K562 (cell line): ENCODE data around the gene NACC1. TPM values are rescaled to one million over a fixed set of nuclear protein-coding genes. Genes with fewer than 3 reads are reported as not detected.
A peak's percentile ranks its signal among the peaks of the same experiment; 100 is the strongest.

Experiments
- BRCA1 ChIP-seq, 2 experiments: fragments of 450-650 bp in 1 of 2; sonication (generic) in 1 of 2; formaldehyde crosslinking in 1 of 2; IDR thresholded peaks; 2 replicates each; pipeline versions ENCODE4 v1.5.0 to v1.6.1; 2017 to 2020; ENCODE audit warnings: mild to moderate bottlenecking in 1 of 2, missing genetic modification reagents in 1 of 2
- CBX5 ChIP-seq: IDR thresholded peaks from 2 replicates; pipeline ENCODE4 v1.6.1; 2014; ENCODE audit warnings: low read depth, borderline replicate concordance
- DEAF1 ChIP-seq: fragments of 450-650 bp; formaldehyde crosslinking; IDR thresholded peaks from 2 replicates; pipeline ENCODE4 v1.4.0; 2020; ENCODE audit warnings: mild to moderate bottlenecking, moderate library complexity
- HMGN3 ChIP-seq: IDR thresholded peaks from 2 replicates; pipeline ENCODE4 v1.6.1; 2011; ENCODE audit warnings: borderline replicate concordance, low read depth, mild to moderate bottlenecking, mixed read lengths, low read length; ENCODE audit not compliant: insufficient read length; ENCODE audit errors: extremely low read depth
- ID3 ChIP-seq, 2 experiments: fragments of 250-450 bp in 1 of 2; fragments of 450-650 bp in 1 of 2; sonication (Bioruptor Pico) in 1 of 2; IDR thresholded peaks; 2 replicates each; pipeline versions ENCODE4 v1.6.1 to v1.8.0; 2016 to 2021; ENCODE audit warnings: mild to moderate bottlenecking in 2 of 2, moderate library complexity in 2 of 2, missing compliant biosample characterization in 1 of 2, missing genetic modification characterization in 1 of 2
- MBD2 ChIP-seq: sonication (generic); IDR thresholded peaks from 2 replicates; pipeline ENCODE4 v1.6.1; 2016; ENCODE audit warnings: low read depth, borderline replicate concordance
- NCOA1 ChIP-seq: fragments of 450-650 bp; IDR thresholded peaks from 2 replicates; pipeline ENCODE4 v1.6.1; 2016; ENCODE audit warnings: low read depth
- PBX2 ChIP-seq, 2 experiments: IDR thresholded peaks in 1 of 2; conservative IDR thresholded peaks in 1 of 2; 2 replicates each; pipeline ENCODE4 v1.6.1; 2016; ENCODE audit warnings: low read depth in 2 of 2, mild to moderate bottlenecking in 1 of 2, missing compliant biosample characterization in 1 of 2, missing genetic modification characterization in 1 of 2, moderate library complexity in 1 of 2
- PCBP1 ChIP-seq: fragments of 200-400 bp; formaldehyde crosslinking; IDR thresholded peaks from 2 replicates; pipeline ENCODE4 v1.6.1; 2018; ENCODE audit warnings: mild to moderate bottlenecking, low read depth, low read length; ENCODE audit not compliant: poor library complexity, severe bottlenecking
- TARDBP ChIP-seq: fragments of 450-650 bp; IDR thresholded peaks from 2 replicates; pipeline ENCODE4 v1.6.1; 2016
- ZBTB34 ChIP-seq: fragments of 250-450 bp; sonication (Bioruptor Pico); IDR thresholded peaks from 2 replicates; pipeline ENCODE4 v1.8.0; 2021; ENCODE audit warnings: mild to moderate bottlenecking, moderate library complexity
- ZNF133 ChIP-seq: fragments of 250-450 bp; sonication (Bioruptor Pico); IDR thresholded peaks from 2 replicates; pipeline ENCODE4 v1.4.0; 2020; ENCODE audit warnings: mild to moderate bottlenecking
- ZNF263 ChIP-seq: sonication (generic); formaldehyde crosslinking; IDR thresholded peaks from 2 replicates; pipeline ENCODE4 v1.8.0; 2022; ENCODE audit warnings: mild to moderate bottlenecking, missing genetic modification reagents, borderline replicate concordance
- ZNF354B ChIP-seq: fragments of 250-450 bp; sonication (Bioruptor Pico); IDR thresholded peaks from 2 replicates; pipeline ENCODE4 v1.4.0; 2020
- ZNF431 ChIP-seq: sonication (generic); formaldehyde crosslinking; IDR thresholded peaks from 2 replicates; pipeline ENCODE4 v1.8.0; 2022; ENCODE audit warnings: mild to moderate bottlenecking, missing genetic modification reagents
- ZNF518B ChIP-seq: fragments of 250-450 bp; sonication (Bioruptor Pico); IDR thresholded peaks from 2 replicates; pipeline ENCODE4 v1.5.0; 2021; ENCODE audit warnings: mild to moderate bottlenecking, moderate library complexity
- polyA plus RNA-seq, 8 experiments: library from polyadenylated mRNA; depleted of rRNA in 4 of 8; stranded (reverse) in 5 of 8; unstranded in 3 of 8; fragments of >200 nt; fragmentation: Nextera tagmentation in 2 of 8; fragmentation: Illumina TruSeq in 1 of 8; extraction: Ambion mirVana in 2 of 8; extraction: Trizol in 1 of 8; gene quantifications; 2 replicates each; pipeline versions ENCODE4 v1.2.1 to v1.2.3, GENCODE V29; 2011 to 2014; ENCODE audit warnings: inconsistent platforms in 1 of 8, missing spikeins in 1 of 8
- total RNA-seq, 7 experiments: library from RNA; depleted of rRNA in 6 of 7; stranded (reverse); fragments of >200 nt in 6 of 7; fragmentation: Illumina TruSeq in 2 of 7; extraction: Trizol in 2 of 7; gene quantifications; 2 replicates each; pipeline versions ENCODE4 v1.2.1 to v1.2.3, GENCODE V29; 2011 to 2021; ENCODE audit warnings: low replicate concordance in 1 of 7

NACC1 gene
- total and polyA plus RNA-seq, 9 of the 15 experiments (the other 6 are each of a cell fraction or from before 2014, with no cell fraction given): 0.04 to 96.6 (median 25.8) TPM

GRCh38 chr19:13155472-13156359 lies 37.7 kb downstream of the NACC1 start (continued):
- TF ChIP-seq MBD2 (no peak), ZNF263 (CRISPR knock-in tag) (no peak), ID3 (CRISPR knock-in tag; IDR thresholded peaks at IDR 0.05) (no peak), ID3 (tag; IDR thresholded peaks at IDR 0.05) (no peak), CBX5 (no peak), BRCA1 (IDR thresholded peaks at IDR 0.05) (no peak), BRCA1 (CRISPR knock-in tag; IDR thresholded peaks at IDR 0.05) (no peak), PBX2 (CRISPR knock-in tag; IDR thresholded peaks at IDR 0.05; ENCODE audit: low read depth) (no peak), PBX2 (tag; conservative IDR thresholded peaks at IDR 0.05; ENCODE audit: low read depth) (no peak; the same call in 1 of the 2 replicates), ZBTB34 (CRISPR knock-in tag) (no peak), DEAF1 (CRISPR knock-in tag) (no peak), ZNF518B (CRISPR knock-in tag) (no peak), ZNF354B (CRISPR knock-in tag) (no peak), ZNF133 (no peak), NCOA1 (no peak), ZNF431 (CRISPR knock-in tag) (no peak), PCBP1 (peak; percentile 94), HMGN3 (peak; percentile 89), TARDBP (no peak)
